ENCODE data around the gene MRTFA.

DNA sequence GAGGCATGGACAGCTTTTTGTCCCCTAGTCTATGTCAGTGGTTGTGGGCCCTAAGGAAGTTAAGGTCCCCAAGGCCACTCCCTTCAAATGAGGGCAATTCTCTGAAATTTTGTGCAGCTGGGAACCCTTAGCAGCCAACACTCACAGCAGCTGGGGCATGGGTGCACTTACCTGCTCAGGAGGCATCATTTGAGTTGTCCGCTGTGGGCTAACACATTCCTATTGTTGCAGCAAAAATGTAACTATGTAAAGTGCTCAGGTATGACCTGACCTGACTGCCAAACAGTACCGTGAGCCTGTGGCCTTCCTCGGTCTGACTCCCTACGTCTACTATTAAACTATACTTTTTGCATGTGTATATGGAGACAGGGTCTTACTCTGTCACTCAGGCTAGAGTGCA is 5.8 kb upstream of the MRTFA start:
- TF ChIP-seq, protein P1, sequence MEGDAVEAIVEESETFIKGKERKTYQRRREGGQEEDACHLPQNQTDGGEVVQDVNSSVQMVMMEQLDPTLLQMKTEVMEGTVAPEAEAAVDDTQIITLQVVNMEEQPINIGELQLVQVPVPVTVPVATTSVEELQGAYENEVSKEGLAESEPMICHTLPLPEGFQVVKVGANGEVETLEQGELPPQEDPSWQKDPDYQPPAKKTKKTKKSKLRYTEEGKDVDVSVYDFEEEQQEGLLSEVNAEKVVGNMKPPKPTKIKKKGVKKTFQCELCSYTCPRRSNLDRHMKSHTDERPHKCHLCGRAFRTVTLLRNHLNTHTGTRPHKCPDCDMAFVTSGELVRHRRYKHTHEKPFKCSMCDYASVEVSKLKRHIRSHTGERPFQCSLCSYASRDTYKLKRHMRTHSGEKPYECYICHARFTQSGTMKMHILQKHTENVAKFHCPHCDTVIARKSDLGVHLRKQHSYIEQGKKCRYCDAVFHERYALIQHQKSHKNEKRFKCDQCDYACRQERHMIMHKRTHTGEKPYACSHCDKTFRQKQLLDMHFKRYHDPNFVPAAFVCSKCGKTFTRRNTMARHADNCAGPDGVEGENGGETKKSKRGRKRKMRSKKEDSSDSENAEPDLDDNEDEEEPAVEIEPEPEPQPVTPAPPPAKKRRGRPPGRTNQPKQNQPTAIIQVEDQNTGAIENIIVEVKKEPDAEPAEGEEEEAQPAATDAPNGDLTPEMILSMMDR (IDR thresholded peaks at IDR 0.05): no peak
- TF ChIP-seq EP300 (IDR thresholded peaks at IDR 0.05) (no peak), POLR2A (IDR thresholded peaks at IDR 0.05) (no peak), POLR2AphosphoS5 (IDR thresholded peaks at IDR 0.05) (no peak)
